GM12892 (cell line): Measurements from ENCODE around the gene CLEC16A.

Experiments used
- POLR2A ChIP-seq: IDR thresholded peaks from 2 replicates; pipeline ENCODE4 v1.6.1; 2011; ENCODE audit warnings: low read depth, low read length, control low read depth
- POLR2AphosphoS5 ChIP-seq: IDR thresholded peaks from 2 replicates; pipeline ENCODE4 v1.6.1; 2011; ENCODE audit warnings: low read depth, low read length, control low read depth

GRCh38 chr16:10902999-10903398 lies 41.4 kb upstream of the CLEC16A start:
- no peak for TF ChIP-seq POLR2A
- no peak for TF ChIP-seq POLR2AphosphoS5
